NCI-H128 (cell line): ENCODE data around the gene SERPINA3.
"Not testable (repeated sequence)": the region's sequence is repeated elsewhere in the genome, so short reads cannot be mapped to it uniquely, and the experiment has no call there.

ENCODE experiments used
- DNase-seq: peaks from one replicate; lab custom pipeline; 2025; ENCODE audit not compliant: unreplicated experiment; lab: John Stamatoyannopoulos, UW

The SERPINA3 gene

DNA sequence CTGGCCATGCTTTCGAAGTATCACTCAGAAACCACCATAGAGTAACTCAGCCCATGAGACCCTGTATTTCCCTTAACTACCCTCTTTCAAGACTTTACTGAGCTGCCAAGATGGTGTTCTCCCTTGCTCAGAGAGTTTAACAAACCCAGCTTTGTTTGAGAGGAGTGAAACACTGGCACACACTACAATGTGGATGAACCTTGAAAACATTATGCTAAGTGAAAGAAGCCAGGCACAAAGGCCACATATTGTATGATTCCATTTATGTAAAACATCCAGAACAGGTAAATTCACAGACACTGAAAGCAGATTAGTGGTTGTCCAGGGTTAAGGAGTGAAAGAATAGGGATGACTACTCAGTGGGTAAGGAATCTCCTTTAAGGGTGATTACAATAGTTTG lies 18.9 kb downstream of the SERPINA3 start:
- no peak for DNase-seq

DNA sequence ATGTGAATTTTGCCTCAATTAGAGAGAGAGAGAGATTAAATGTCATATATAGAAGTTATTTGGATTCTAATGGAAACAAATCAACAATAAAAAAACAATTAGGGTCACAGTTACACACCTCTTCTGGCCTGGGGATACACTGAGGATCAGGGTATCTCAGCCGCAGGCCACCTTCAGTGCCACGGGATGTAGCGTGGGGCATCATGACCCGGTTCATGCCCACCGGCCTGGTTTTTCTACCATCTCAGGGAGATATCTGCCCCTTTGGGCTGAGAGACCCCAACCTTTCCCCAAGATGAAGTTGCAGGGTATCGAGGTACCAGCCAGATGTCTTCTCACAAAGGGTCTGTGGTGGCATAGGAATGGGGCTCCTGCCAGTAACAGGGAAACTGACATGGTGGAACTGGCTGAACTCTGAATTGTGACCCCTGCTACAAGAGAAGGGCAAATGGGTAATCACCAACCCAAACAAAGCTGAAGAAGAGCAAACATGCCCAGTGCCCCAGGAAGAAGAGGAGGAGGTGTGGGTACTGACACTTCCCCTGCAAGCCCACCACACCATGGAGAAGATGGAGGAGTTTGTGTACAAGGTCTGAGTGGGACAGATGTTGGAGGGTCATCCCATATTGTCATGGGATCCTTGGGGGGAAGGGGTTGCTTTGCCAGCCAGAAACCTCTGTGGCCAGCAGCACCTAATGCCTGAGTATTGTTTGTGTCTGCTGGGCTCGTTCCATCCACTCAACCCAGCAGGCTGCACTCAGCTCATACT lies 19.5 kb downstream of the SERPINA3 start:
- DNase-seq: no peak

GRCh38 chr14:94632305-94632590 lies 20.1 kb downstream of the SERPINA3 start:
- no peak for DNase-seq

GRCh38 chr14:94633121-94633520 lies 20.9 kb downstream of the SERPINA3 start:
- DNase-seq: no peak

DNA sequence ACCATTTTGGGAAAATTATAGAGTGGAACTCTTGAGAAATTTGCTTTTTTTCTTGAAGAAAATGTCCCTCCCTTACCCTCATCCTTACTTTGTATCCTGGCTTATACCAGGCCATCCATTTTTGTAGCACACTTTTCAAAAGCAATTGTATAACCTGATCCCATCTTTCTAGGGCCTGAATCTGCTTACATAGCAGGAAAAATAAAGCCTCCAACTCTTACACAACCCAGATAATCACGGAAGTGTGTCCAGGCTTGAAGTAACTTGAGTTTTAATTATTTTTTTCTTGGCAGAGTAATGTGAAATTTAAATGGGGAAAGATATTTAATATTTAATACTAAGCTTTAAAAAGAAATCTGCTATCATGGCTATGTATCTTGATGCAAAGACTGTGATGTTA lies 23.0 kb downstream of the SERPINA3 start:
- no peak for DNase-seq

DNA sequence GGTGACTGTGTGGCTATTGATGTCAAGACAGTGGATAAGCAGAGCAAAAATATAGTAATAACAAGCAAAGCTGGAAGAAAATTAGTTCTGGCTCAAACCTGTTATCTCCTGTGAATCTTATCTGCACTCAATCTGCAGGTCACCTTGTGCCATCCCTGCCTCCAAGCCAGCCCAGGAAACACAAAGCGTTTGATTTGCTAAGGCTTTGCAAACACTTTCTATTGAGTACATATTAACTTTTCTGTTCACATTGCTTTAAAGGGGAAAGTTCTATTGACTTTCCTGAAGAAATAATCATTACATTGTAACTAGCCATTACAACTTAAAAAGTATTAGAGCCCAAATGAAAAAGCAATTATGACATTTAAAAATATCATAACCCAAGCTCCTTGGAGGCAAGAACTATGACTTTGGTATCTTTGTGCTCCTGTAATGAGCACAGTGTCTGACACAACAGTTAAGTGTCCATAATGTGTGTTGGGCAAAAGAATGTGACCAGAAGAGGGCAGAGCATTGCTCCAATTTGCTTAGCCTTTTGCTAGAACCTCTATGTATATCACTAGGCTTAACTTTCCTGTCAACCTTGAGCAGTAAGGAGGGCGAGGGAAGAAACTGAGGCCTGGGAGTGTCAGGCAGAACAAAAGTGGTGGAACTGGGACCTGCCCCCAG lies 24.7 kb downstream of the SERPINA3 start:
- DNase-seq: no peak

DNA sequence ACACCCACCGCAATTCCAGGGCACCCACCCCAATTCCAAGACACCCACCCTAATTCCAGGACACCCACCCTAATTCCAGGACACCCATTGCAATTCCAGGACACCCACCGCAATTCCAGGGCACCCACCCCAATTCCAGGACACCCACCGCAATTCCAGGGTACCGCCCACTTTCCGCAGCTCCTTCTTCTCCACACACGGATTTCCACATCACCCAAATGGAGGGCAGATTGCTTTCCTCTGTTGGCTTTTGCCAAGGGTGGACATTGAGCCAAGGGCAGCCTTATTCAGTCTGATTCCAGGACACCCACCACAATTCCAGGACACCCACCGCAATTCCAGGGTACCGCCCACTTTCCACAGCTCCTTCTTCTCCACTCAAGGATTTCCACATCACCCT lies 25.6 kb downstream of the SERPINA3 start:
- not testable (repeated sequence) for DNase-seq

DNA sequence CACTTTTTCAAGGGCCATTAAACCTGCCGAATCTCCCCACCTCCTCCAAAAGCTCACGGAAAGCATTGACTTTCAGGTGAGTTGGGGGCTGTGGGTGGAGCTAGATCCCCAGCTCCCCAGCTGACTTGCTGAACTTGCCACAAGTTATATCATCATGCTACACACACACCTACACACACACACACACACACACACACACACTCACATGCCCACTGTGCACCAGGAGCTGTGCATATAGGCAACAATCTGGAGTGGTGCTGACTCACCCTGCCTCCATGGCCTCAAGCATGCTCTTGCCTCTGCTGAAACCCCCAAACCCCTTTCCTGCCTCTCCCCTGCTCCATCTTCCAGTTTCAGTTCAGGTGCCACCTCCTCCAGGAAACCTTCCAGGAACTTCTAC lies 26.1 kb downstream of the SERPINA3 start:
- DNase-seq: no peak

DNA sequence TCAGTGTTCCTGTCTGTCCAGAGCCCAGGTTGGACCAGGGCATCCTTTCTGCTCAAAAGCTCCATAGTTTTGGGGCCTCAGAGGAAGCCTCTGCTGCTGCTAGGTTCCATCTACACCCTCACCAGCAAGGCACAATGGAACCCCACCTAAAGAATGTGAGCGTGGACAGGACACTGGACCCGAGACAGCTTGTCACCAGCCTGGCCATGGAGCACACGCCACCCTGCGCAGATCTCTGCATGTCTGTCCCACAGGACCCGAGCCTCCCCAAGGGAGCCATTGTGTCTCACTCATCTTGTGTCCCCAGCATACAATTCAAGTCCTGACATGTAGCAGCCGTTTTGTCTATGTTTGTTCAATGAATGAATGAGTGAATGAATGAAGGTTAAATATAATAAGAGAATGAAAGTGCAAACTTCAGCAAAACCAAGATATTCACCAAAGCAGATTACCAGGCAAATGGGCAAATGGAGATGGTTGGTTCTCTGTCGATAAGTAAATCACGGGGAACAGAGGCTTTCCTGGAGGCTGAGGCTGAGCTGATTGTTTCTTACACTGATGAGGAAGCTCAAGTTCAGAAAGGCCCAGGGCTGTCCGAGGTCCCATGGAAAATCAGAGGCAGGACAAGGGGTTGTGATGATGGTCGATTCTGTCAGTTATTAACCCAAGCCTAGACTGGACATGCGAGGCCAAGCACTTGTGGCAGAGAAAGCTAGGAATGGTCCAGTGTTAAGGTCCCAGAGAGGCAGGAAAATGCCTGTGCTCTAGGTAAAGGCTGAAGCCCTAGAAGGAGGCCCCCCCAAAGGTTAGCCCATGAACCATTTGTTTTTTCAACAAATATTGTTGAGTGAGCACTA lies 27.0 kb downstream of the SERPINA3 start:
- DNase-seq: no peak

- no peak for DNase-seq
Measured at GRCh38 chr14:94640721-94641631, 28.8 kb downstream of the SERPINA3 start.

GRCh38 chr14:94641632-94641955 lies 29.4 kb downstream of the SERPINA3 start:
- no peak for DNase-seq

GRCh38 chr14:94643316-94644101 lies 31.3 kb downstream of the SERPINA3 start:
- DNase-seq: no peak

DNA sequence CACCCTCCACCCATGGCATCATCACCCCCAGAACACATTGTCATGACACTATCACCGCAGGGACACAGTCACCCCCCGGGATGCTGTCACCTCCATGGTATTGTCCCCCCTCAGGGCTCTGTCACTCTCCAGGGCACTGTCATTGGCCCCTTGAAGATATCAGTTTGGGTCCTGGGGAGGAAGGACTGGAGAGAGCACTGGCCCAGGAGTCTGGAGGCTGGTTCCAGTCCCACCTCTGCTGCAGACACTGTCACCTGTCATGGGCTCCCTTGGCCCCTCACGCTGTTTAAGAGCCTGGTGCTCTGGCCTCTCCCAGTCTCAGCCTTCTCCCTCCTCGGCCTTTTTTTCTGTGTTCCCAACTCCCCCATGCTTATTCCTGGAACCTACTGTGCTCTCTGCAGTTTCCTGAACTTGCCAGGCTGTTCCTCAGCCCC lies 31.9 kb downstream of the SERPINA3 start:
- no peak for DNase-seq

- DNase-seq: no peak
Measured at GRCh38 chr14:94646066-94646465, 33.9 kb downstream of the SERPINA3 start.

DNA sequence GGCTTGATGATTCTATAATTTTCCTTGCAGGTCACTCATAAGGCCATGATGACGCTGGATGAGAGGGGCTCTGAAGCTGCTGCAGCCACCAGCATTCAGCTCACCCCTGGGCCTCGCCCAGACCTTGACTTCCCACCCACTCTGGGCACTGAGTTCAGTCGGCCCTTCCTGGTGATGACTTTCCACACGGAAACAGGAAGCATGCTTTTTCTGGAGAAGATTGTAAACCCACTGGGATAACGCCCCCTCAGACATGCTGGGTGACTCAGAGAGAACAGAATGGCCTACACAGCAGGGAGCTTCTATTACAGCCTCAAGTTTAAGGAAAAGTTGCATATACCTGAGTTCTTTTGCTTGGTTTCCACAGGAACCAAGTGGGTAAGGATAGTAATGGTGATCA lies 34.3 kb downstream of the SERPINA3 start:
- no peak for DNase-seq

DNA sequence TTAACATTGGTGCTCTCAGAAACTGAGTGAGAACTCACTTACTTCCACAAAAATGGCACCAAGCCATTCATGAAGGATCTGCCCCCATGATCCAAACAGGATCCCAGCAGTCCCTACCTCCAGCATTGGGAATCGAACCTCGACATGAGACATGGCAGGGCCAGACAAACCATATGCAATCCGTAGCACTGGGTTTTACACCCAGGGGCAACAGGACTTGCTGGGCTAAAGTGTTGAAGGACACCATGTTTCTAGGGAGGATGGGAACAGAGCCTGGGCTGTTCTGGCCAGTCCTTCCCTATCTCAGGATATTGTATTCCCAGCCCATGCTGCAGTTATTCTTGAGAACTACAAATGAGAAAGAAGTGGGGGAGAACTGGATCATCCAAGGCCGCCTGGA lies 36.6 kb downstream of the SERPINA3 start:
- no peak for DNase-seq

DNA sequence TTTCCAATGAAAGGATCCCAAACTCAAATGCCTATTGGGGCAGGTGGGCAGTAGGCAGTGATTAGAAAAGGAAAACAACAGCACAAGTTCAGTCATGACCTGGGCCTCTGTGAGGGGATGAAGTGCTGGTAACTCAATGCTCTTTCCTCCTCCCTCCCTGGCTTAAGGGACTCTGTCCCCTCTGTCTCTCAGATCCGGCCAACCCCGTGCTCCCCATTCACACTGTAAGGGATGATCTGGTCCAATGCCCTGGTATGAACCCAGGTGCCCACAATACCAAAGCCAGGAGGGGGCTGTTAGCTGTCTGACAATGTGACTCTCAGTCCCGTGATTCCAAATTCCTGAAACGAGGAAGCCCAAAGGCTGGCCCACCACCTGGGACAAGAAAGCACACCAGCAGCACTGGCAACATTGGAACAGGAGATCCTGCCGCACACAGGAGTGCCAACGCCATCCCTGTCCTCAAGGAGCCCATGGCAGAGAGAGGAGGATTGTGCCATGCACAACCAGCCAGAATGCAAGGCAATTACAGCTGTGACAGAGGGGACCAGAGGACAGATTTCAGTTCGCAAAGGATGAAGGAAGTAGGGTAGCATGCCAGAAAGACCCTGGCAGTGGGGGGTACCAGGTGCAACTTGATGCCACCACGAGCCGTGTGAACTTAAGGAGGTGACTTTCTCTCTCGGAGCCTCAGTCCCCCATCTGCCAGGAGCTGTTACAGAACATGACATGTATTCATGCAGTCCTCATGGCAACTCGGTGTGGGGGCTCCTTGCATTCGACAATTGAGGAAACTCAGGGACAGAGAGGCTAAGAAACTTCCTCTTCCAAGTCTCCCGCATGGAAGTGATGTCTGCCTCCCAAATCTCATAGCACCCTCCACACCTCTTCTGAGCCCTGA lies 37.6 kb downstream of the SERPINA3 start:
- no peak for DNase-seq

DNA sequence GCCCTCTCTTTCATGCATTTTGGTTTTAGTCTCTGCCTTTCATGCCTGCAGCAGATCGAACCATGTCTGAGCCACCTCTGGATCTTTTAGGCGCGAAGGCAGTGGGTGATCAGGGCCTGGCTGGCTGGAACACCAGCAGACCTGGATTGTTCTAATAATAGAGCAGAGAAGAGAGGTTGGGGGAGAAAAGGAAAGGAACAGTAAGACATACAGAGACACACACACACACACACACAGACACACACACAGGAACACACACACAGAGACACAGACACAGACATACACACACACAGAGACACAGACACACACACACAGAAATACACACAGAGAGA lies 38.2 kb downstream of the SERPINA3 start:
- no peak for DNase-seq
